Subcutaneous adipose tissue (tissue), 4 donors: Measurements from ENCODE around the gene THG1L. TPM values are rescaled to one million over a fixed set of nuclear protein-coding genes. Genes with fewer than 3 reads are reported as not detected.

Source experiments
- CTCF ChIP-seq: fragments of 450-650 bp; IDR thresholded peaks from one replicate; pipeline ENCODE4 v1.5.1; 2016; ENCODE audit warnings: low read depth, mild to moderate bottlenecking, control low read depth, antibody characterized with exemption, moderate library complexity
- total RNA-seq, 4 donors: library from RNA; depleted of rRNA; stranded (reverse); fragments of >200 nt; gene quantifications; one replicate each; pipeline ENCODE4 v1.1.0, GENCODE V29; 2016

Gene THG1L
- total RNA-seq, 4 donors from 2014 or later, result 7.0 to 13.2 (median 9.3) TPM

- TF ChIP-seq CTCF, result no peak
Observed at GRCh38 chr5:157708866-157709265, 22.4 kb upstream of the THG1L start.

- no peak for TF ChIP-seq CTCF
Observed at GRCh38 chr5:157709346-157709745, 21.9 kb upstream of the THG1L start.

- TF ChIP-seq CTCF, result no peak
Observed at GRCh38 chr5:157710431-157710830, 20.8 kb upstream of the THG1L start.

- no peak for TF ChIP-seq CTCF
Observed at GRCh38 chr5:157710882-157711281, 20.3 kb upstream of the THG1L start.

- TF ChIP-seq CTCF, result no peak
Observed at GRCh38 chr5:157713830-157714595, 17.2 kb upstream of the THG1L start.

GRCh38 chr5:157714596-157714864, 16.7 kb upstream of the THG1L start:
- no peak for TF ChIP-seq CTCF

- no peak for TF ChIP-seq CTCF
Observed at GRCh38 chr5:157718519-157718918, 12.7 kb upstream of the THG1L start.
